ENCODE measurements around the gene ZNF669. TPM values are rescaled to one million over a fixed set of nuclear protein-coding genes. Genes with fewer than 3 reads are reported as not detected.

ZNF669 gene
- polyA plus RNA-seq, 3 donors, result 5.1 to 8.9 (median 8.9) TPM

- H3K27ac ChIP-seq (ENCODE audit: low read depth in 1 of 2, low read length in 2 of 2), result no peak overlapping the region
- Mint-ChIP-seq H3K27ac (no peak overlapping the region), H3K4me1 (peaks cover 28% of the 10 kb centered on the region), H3K27me3 (ENCODE audit: low read depth in 3 of 3) (peaks cover 7 to 10% (median 8%) of the 10 kb centered on the region in 3 donors), H3K9me3 (peaks cover 17 to 42% (median 28%) of the 10 kb centered on the region in 7 donors), H3K36me3 (peaks cover 13 to 18% of the 10 kb centered on the region in 2 donors), H3K4me3 (peak overlapping the region in 1 of 2 donors; percentile 97)
- H3K9me3 ChIP-seq (replicated peaks in 1 of 2; ENCODE audit: control insufficient read depth in 1 of 2, insufficient read depth in 1 of 2, low read length in 2 of 2), result peaks cover 24 to 29% of the 10 kb centered on the region in 2 donors
- H3K4me1 ChIP-seq (ENCODE audit: control insufficient read depth in 1 of 2, insufficient read depth in 2 of 2, low read length in 2 of 2), result peaks cover 16 to 18% of the 10 kb centered on the region in 2 donors
- no peak for DNase-seq
- H4K20me1 ChIP-seq (ENCODE audit: insufficient read depth, low read length), result no peaks in the 10 kb centered on the region
- no peak overlapping the region for H3K4me3 ChIP-seq (replicated peaks in 1 of 3; ENCODE audit: low read depth in 2 of 3, low read length in 3 of 3)
- H3K27me3 ChIP-seq (ENCODE audit: control insufficient read depth in 2 of 2, insufficient read depth in 2 of 2, low read length in 2 of 2), result no peaks in the 10 kb centered on the region
- H3K4me2 ChIP-seq (replicated peaks; ENCODE audit: extremely low read depth, low read length, poor library complexity, severe bottlenecking), result peak overlapping the region; percentile 91
- intact Hi-C loops (cut with micrococcal nuclease), result loop anchor here (10.0 kb wide), 2 partner anchors 142 to 172 kb away; partner anchors contain the start of gene AHCTF1 (in 2 of the 2)
- peaks cover 0 to 7% of the 10 kb centered on the region in 2 donors for H3K36me3 ChIP-seq (replicated peaks in 1 of 2; ENCODE audit: control insufficient read depth in 1 of 2, insufficient read depth in 2 of 2, low read length in 2 of 2)
- H3K79me2 ChIP-seq (ENCODE audit: insufficient read depth, low read length), result peaks cover 42% of the 10 kb centered on the region
- H3K9ac ChIP-seq (ENCODE audit: insufficient read depth, low read length, poor library complexity, severe bottlenecking), result no peak overlapping the region
- no CpG with 5 or more reads among the region's 3 CpGs for WGBS (ENCODE audit: insufficient coverage)
- TF ChIP-seq, protein P1, sequence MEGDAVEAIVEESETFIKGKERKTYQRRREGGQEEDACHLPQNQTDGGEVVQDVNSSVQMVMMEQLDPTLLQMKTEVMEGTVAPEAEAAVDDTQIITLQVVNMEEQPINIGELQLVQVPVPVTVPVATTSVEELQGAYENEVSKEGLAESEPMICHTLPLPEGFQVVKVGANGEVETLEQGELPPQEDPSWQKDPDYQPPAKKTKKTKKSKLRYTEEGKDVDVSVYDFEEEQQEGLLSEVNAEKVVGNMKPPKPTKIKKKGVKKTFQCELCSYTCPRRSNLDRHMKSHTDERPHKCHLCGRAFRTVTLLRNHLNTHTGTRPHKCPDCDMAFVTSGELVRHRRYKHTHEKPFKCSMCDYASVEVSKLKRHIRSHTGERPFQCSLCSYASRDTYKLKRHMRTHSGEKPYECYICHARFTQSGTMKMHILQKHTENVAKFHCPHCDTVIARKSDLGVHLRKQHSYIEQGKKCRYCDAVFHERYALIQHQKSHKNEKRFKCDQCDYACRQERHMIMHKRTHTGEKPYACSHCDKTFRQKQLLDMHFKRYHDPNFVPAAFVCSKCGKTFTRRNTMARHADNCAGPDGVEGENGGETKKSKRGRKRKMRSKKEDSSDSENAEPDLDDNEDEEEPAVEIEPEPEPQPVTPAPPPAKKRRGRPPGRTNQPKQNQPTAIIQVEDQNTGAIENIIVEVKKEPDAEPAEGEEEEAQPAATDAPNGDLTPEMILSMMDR (IDR thresholded peaks at IDR 0.05), result peak; percentile 17
- no peak overlapping the region for H2AFZ ChIP-seq (ENCODE audit: insufficient read depth, low read depth, low read length, poor library complexity, severe bottlenecking)
These were observed 26.9 kb downstream of the ZNF669 start for GRCh38 chr1:247077213-247077612.

- intact Hi-C loops (cut with micrococcal nuclease), result loop anchor here (10.0 kb wide), 2 partner anchors 136 to 166 kb away; partner anchors contain the start of gene AHCTF1 (in 2 of the 2)
These were observed 33.5 kb downstream of the ZNF669 start for GRCh38 chr1:247070645-247071044.

More at GRCh38 chr1:247070645-247071044, 33.5 kb downstream of the ZNF669 start:
- no peak overlapping the region for H3K27ac Mint-ChIP-seq
- no peak overlapping the region for H3K4me2 ChIP-seq (replicated peaks; ENCODE audit: extremely low read depth, low read length, poor library complexity, severe bottlenecking)
- H3K9me3 Mint-ChIP-seq, result peaks cover 38 to 90% (median 76%) of the 10 kb centered on the region in 7 donors
- H3K27me3 ChIP-seq (ENCODE audit: control insufficient read depth in 2 of 2, insufficient read depth in 2 of 2, low read length in 2 of 2), result no peaks in the 10 kb centered on the region
- H3K9ac ChIP-seq (ENCODE audit: insufficient read depth, low read length, poor library complexity, severe bottlenecking), result no peak overlapping the region
- no peak for DNase-seq
- peaks cover 0 to 2% (median 0%) of the 10 kb centered on the region in 3 donors for H3K27me3 Mint-ChIP-seq (ENCODE audit: low read depth in 3 of 3)
- H3K4me3 ChIP-seq (replicated peaks in 1 of 3; ENCODE audit: low read depth in 2 of 3, low read length in 3 of 3), result no peak overlapping the region
- H3K27ac ChIP-seq (ENCODE audit: low read depth in 1 of 2, low read length in 2 of 2), result no peak overlapping the region
- no peaks in the 10 kb centered on the region for H3K4me1 ChIP-seq (ENCODE audit: control insufficient read depth in 1 of 2, insufficient read depth in 2 of 2, low read length in 2 of 2)
- peaks cover 12 to 16% of the 10 kb centered on the region in 2 donors for H3K36me3 Mint-ChIP-seq
- H2AFZ ChIP-seq (ENCODE audit: insufficient read depth, low read depth, low read length, poor library complexity, severe bottlenecking), result no peak overlapping the region
- WGBS (ENCODE audit: insufficient coverage), result no CpG with 5 or more reads among the region's 3 CpGs
- H3K4me1 Mint-ChIP-seq, result no peaks in the 10 kb centered on the region
- H4K20me1 ChIP-seq (ENCODE audit: insufficient read depth, low read length), result no peaks in the 10 kb centered on the region
- peaks cover 0 to 7% of the 10 kb centered on the region in 2 donors for H3K36me3 ChIP-seq (replicated peaks in 1 of 2; ENCODE audit: control insufficient read depth in 1 of 2, insufficient read depth in 2 of 2, low read length in 2 of 2)
- H3K9me3 ChIP-seq (replicated peaks in 1 of 2; ENCODE audit: control insufficient read depth in 1 of 2, insufficient read depth in 1 of 2, low read length in 2 of 2), result peaks cover 53 to 79% of the 10 kb centered on the region in 2 donors
- peaks cover 42% of the 10 kb centered on the region for H3K79me2 ChIP-seq (ENCODE audit: insufficient read depth, low read length)
- no peak overlapping the region for H3K4me3 Mint-ChIP-seq
- TF ChIP-seq, protein P1 (IDR thresholded peaks at IDR 0.05), result no peak
